Mammary epithelial cell (primary cell): ENCODE data around the gene DDRGK1.

Experiments
- CTCF ChIP-seq, 2 donors: IDR thresholded peaks in 1 of 2; conservative IDR thresholded peaks in 1 of 2; 2 replicates each; pipeline ENCODE4 v1.5.1; 2011 to 2012; ENCODE audit warnings: inconsistent platforms in 2 of 2, low read length in 2 of 2, mild to moderate bottlenecking in 2 of 2, control low read depth in 1 of 2, low read depth in 1 of 2; ENCODE audit not compliant: insufficient read depth in 1 of 2; ENCODE audit errors: extremely low read depth in 1 of 2
- EZH2 ChIP-seq: IDR thresholded peaks from 2 replicates; pipeline ENCODE4 v1.6.1; 2012; ENCODE audit warnings: low read length, inconsistent platforms, borderline replicate concordance

DNA sequence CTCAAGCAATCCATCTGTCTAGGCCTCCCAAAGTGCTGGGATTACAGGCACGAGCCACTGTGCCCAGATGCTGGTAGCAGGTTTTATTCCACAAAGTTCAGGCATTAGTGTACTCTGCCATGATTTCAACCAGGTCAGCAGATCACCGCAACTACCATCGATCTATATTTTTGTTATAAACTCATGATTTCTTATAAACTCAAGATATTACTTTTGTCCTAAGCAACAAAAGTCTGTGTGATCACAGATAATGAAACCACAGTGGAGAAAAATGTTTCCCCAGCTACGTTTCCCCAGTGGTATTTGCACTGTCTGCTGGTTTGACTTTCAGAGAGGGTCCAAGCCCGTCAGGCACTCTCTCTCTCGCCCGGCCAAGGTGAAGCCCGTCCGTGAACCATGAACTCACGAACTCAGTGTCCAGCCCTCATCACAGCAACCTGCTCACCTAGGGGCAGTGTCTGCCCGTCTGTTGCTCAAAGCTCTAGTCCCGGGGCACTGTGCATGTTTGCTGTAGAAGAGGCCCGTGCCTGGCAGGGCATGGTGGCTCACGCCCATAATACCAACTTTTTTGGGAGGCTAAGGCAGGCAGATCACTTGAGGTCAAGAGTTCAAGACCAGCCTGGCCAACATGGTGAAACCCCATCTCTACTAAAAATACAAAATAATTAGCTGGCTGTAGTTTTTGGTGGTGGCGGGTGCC lies 27.6 kb upstream of the DDRGK1 start:
- no peak for TF ChIP-seq CTCF (conservative IDR thresholded peaks at IDR 0.05 in 1 of 2, IDR thresholded peaks at IDR 0.05 in 1 of 2; ENCODE audit: extremely low read depth in 1 of 2, insufficient read depth in 1 of 2, low read depth in 1 of 2, low read length in 2 of 2)
- no peak for TF ChIP-seq EZH2
